Kidney glomerular epithelial cell (primary cell): ENCODE measurements around the gene KCNK6.

Experiments
- DNase-seq: peaks from one replicate; lab custom pipeline; 2025; lab: John Stamatoyannopoulos, UW

The KCNK6 gene

DNA sequence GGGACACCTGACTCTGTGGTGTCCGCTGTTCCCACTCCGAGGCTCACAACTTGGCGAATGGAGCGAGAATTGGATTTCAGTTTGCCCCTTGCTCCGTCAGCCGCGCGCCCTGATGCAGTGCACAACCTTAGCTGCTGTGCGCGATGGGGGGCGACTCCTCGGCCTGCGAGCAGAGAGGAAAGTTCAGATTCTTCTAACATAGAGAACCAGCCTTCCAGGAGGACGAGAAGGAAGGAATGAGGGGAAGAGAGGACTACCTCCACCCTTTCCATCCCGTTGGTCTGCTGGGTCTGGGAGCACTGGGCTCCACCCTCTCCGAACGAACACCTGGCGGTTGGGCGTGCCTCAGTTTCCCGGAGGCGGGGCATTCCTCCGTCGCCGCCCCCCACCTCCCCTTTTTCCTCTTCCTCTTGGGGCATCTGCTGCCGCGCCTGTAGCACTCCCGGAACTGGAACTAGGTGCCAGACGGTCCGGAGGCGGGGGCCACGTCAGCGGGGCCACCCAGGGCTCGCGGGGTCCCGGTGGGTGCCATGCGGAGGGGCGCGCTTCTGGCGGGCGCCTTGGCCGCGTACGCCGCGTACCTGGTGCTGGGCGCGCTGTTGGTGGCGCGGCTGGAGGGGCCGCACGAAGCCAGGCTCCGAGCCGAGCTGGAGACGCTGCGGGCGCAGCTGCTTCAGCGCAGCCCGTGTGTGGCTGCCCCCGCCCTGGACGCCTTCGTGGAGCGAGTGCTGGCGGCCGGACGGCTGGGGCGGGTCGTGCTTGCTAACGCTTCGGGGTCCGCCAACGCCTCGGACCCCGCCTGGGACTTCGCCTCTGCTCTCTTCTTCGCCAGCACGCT is at the start of gene KCNK6:
TSS of gene KCNK6 (plus strand) at position 425 of the 838 bp plus-strand sequence. CDS start at position 531, 106 bp downstream.
- peak; percentile 50 for DNase-seq

DNA sequence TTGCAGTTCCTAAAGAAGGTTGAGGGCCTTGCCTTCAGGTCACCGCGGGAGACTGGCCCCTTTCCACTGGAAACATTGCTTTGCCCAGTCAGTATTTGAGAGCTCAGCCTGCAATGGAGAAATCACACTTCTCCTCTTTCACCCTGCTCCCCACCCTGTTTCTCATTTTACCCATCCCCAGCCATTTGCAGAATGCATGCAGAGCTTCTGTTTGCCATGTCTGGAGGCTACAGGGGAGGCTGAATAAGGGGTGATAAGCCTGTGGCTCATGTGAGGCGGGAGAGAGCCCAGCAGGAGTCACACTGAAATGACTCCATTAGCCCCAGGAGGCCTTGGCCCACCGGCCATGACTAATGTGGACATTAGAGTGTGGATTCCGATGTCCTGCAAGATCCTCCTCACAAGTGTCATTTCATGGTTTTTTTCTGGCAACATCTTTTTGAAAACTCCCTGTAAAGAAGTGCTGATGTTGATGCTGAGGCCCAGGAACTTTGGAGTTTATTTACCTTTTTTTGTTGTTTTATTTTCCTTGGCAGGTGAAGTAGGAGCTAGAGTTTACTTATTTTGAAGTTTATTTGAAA is 49.0 kb upstream of the KCNK6 start:
- DNase-seq, result peak; percentile 10

DNA sequence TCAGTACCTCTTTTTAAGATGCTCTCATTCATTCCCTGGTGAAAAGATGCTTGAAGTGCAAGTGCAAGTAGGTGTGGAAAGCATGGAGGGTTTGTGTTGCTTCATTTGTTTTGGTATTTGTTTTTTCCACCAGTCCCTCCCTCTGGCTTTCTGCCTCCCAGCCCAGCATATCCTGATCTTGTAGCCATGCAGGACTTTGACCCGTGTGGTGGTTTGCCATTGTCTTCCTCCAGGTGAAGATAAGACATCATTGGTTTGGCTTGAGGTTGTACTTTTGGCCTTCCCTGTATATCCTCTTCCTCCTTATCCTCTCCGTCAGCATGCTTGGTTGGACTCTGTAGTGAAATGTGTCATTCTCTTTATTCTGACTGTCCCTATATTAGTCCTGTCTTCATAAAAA is 46.1 kb upstream of the KCNK6 start:
- no peak for DNase-seq

DNA sequence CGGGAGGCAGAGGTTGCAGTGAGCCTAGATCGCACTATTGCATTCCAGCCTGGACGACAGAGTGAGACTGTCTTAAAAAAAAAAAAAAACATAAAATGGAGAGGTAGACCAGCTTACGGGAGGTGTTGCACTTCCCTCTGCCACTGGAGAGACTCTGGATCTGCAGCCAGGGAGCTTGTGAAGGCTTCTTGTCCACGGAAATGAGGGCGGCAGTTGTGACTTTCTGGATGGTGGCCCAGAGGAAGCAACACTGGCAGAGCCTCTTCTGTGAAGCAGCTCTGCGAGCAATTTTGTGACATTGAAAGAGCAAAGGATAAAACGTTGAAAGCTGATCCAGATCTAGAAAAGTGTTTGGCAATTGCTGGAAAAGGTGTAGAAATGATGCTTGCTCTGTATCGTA is 44.9 kb upstream of the KCNK6 start:
- no peak for DNase-seq

DNA sequence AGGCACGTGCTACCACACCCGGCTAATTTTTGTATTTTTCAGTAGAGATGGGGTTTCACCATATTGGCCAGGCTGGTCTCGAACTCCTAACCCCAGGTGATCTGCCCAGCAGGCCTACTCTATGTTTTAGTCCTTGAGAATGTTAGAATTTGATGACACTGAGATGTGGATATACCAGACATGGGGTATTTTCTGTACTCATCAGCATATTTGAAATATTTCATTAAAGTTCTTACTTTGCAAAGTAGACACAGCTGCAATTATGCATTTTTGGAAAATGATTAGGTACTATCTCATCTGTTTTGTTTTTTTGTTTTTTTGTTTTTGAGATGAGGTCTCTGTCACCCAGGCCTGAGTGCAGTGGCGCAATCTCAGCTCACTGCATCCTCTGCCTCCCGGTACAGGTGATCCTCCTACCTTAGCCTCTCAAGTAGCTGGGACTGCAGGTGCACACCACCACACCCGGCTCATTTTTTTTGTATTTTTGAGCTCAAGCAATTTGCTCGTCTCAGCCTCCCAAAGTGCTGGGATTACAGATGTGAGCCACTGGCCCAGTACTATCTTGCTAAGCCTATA is 42.6 kb upstream of the KCNK6 start:
- no peak for DNase-seq

DNA sequence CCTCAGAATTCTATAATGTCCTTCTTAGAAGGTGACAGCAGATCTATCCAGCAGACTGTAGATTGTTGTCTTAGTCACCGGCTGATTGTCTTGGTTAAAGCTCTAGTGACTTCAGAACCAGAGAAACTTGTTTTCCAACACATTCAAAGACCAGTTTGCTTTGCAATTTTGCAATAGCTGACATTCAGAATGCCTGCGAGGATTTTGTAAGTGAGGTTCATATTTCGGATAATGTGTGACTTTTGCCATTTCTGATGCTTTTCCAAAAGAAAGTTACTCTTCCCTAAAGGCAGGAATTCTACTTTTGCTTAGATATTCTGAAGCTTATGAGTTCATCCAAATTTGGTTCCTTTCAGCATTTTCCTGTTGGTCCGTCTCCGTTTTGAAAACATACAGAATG is 42.1 kb upstream of the KCNK6 start:
- no peak for DNase-seq

DNA sequence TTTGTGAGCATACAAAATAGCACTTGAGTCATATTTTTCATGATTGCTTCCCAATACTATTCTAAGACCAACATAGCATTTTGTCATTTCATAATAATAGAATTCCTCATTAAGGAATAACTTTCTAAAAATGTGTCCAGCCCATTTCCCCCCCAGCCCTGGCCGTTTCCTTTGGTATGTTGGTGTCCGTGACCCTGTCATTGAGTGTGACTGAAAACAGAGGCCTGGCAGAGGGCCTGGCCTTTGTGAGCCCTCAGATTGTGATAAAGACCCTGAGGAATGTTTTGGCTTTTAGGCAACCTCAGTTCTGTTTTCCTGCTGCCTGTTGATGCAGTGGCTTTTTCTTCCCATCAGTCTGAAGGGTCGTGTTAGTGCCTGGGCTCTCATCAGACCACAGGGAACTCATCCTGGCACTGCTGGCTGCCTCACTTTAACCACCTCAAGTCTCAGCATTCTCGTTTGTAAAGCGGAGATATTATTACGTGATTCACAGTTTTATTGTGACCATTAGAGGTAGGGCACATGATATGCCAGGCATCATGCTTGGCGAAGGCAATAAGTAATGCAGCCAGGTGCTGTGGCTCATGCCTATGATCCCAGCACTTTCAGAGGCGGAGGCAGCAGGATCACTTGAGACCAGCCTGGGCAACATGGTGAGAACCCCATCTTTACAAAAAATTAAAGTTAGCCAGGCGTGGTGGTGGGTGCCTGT is 41.5 kb upstream of the KCNK6 start:
- DNase-seq, result peak; percentile 22

DNA sequence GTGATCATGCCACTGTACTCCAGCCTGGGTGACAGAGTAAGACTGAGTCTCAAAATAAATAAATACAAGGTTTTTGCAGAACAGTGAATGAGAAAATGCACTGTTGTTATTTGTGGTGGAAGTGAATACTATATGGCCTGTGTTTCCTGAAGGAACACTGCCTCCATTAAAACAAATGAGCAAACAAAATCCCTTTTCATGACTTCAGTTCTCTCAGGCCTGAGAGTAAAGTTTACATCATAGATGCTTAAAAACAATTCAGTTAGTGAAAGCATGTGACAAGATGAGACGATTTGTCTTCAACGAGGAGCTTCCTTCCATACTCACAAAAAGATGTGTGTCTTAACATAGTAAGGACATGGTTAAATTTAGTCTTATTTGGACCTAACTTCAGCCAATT is 40.9 kb upstream of the KCNK6 start:
- no peak for DNase-seq

DNA sequence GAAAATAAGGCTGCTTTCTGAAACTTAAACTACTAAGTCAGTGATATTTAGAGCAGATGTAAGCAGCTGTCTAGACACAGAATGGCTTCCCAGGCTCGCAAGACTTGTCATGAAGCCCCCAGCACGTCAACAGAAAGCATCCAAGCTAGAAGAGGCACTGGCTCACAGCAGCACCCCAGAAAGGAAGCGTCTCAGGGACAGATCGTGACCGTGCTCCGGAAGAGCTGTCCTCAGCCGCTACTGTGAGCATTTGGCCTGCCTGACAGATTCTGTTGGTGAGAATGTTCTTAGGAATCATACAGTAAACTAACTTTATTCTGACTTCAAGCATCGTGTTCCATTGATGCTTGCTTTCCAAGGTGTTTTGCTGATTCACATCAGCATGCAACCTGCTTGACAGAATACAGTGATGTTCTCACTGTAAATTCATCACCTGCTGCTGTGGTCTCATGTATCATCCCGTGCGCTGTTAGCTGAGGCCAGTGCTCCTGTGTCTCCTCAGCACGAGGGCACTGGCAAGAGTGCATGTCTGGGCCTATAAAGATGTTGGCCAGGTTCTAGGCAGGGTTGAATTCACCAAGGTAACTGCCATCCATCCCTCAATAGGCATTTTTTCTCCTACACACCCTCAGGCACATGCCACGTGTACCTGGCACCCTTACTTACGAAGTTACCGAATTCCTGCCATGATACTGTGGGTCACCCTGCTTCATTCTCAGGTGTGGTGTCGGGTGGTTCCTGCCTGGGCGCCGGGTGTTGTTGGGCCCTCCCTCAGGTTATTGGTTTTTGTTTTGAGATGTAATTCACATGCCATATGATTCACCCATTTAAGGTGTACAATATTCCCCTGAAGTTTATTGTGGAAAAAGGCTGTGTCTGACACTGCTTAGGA is 39.4 kb upstream of the KCNK6 start:
- no peak for DNase-seq

DNA sequence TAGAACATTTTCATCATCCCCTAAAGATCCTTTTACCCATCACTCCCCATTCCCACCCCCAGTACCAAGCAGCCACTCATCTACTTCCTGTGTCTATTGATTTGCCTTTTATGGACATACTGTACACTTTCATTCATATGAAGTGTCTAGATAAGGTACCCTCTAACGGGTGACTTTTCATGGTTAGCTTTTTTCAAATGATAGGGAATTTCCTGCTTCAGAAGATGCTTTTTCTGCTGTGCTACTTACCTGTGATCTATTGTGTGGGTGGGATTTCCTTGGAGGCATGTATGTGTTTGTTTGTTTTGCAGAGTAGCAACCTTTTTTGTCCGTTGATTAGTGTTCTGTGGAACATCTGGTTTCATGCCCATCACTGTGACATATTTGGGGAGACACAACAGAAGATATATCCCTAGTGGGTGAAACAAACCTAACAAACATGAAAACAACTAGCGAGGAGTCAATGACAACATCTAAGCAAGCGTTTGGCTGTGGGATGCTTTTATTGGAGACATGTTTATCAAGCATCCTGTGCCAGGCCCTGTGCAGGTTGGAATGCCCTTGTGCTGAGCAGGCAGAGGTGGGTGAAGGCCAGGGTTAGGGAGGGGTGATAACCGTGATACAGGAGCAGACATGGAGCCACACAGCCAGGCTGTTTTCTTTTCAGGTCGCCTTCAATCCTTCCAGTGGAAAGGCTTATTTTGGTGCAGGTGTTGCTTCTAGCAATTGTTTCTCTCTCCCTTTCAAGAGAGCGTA is 37.7 kb upstream of the KCNK6 start:
- no peak for DNase-seq

DNA sequence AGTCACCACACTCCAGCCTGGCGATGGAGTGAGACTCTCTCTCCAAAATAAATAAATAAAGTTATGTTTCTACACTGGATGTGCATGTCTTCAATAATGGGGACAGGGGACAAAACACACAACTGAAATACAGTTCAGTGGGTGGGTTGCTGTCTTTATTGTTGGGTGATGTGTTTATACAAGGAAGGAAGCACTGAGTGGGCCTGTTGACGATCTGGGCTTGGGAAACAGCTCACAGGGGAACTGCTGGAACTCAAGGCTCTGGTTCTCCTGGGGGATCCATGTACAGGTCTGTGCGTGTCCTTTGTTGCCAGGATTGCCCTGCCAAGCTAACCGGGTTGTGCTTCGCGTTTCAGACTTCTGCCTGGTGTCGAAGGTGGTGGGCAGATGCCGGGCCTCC is 36.4 kb upstream of the KCNK6 start:
- DNase-seq, result no peak

DNA sequence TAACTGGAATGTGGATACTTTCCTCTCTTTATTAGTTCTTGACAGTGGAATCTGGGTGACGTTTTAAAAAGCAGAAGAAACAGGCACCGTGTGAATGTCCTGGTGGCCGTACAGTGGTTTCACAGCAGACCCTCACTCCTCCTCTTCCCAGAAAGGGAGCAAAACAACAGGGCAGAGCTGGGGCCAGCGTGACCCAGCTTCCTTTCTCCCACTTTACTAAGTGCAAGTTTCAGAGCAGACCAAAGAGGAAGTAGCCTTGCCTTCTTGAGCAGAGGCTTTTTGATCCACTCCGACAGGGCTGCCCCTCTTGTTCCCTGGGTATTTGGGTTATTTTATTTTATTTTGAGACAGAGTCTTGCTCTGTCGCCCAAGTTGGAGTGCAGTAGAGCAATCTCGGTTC is 35.2 kb upstream of the KCNK6 start:
- no peak for DNase-seq

DNA sequence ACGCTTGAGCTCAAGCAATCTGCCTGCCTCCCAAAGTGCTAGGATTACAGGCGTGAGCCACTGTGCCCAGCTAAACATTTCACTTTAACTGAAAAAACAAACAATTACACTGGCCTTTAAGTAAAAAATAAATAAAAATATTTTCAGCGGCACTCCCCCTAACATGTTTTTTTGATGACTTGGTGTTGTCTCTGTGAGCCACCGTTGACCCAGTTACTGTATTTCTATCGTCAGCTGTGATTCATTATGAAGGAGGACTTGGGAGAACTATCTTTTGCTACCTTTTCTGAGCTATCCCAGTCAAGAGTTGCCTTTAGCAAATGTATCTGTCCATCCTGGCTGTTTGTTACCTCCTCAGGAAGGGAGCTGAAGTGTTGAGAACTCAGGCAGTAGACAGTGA is 34.1 kb upstream of the KCNK6 start:
- no peak for DNase-seq

DNA sequence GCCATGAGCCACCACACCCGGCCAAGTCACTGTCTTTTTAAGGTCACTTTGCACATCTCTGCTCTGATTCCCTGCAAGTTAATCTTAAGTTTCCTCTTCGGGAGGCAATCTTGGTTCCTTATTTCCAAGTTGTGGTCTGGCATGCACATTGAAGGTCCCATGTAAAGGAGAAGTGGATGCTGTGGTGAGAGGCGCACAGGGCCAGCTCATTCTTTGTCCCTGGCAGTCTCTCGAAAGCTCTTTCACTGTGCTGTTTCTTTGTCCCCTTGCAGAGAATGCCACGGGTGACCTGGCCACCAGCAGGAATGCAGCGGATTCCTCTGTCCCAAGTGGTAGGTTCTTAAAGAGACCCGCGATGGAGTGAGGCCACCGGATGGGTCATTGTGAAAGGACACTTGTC is 32.0 kb upstream of the KCNK6 start:
- no peak for DNase-seq

DNA sequence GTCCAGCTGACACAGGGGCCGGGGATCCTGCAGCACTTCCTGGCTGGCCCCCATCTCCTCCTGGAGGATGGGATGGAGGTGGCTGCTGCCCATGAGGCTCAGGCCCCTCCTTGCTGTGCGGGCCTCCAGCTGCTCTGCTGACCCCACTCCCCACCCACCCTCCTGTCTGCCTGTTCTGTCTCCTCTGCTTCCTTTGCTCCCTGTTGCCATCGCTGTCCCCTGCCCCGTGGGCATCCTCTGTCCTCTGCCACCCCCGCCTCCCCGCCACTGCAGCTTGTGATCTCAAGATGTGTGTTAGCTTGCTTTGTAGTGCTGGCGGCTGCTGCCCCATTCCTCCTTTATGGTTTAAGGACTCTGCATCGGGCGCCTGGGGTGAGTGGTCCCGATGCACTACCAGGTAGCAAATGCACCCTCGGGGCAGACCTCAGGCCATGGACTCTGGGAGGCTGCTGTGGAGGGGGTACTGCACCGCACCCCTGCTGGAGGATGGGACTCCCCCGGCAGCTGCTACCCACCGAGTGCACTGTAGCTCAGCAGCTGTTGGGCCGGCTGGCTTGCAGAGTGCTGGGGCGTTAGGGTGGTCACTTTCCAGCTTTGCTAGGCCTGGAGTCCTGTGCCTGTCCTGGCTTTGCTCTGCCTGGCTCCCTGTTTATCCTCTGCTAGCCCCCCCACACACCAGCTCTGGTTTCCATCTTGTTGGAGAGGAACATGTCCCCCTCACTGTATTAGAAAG is 31.4 kb upstream of the KCNK6 start:
- no peak for DNase-seq

DNA sequence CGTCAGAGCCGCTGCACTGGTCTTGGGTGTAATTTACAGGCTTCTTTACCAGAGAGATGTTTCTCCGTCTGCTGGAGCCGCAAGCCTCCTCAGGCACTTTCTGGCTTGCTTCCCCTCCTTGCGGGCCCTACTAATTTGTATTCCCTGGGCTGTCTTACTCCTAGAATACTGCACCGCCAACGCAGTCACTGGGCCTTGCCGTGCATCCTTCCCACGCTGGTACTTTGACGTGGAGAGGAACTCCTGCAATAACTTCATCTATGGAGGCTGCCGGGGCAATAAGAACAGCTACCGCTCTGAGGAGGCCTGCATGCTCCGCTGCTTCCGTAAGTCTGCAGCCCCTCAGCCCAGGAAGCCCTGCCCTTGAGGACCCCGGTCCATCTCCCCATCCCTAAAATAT is 29.7 kb upstream of the KCNK6 start:
- no peak for DNase-seq

DNA sequence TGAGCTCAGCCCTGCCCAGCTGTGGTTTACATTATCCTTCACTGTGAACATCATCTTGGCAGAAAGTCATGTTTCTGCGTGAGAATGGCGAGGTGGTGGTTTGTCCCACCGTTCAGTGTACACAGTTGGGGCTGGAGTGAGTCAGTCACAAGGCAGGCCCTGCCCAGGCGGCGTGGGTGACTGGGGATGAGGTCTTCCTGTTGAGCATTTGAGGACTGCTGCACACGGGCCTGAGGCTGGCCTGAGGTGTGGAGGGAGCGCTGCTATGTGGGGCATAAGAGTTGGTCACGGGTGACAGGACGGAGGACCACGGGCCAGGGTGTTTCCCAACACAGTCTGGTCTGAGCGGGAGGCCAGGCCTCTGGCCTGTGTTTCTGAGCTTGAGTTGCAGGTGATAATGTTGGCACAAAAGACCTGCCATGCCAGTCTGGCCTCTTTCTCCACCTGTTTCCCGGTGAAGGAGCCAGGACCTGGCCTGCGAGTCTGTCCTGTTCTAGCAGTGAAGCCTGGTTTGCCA is 29.0 kb upstream of the KCNK6 start:
- DNase-seq, result peak; percentile 81

DNA sequence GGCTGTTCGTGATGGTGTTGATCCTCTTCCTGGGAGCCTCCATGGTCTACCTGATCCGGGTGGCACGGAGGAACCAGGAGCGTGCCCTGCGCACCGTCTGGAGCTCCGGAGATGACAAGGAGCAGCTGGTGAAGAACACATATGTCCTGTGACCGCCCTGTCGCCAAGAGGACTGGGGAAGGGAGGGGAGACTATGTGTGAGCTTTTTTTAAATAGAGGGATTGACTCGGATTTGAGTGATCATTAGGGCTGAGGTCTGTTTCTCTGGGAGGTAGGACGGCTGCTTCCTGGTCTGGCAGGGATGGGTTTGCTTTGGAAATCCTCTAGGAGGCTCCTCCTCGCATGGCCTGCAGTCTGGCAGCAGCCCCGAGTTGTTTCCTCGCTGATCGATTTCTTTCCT is 27.8 kb upstream of the KCNK6 start:
- no peak for DNase-seq

DNA sequence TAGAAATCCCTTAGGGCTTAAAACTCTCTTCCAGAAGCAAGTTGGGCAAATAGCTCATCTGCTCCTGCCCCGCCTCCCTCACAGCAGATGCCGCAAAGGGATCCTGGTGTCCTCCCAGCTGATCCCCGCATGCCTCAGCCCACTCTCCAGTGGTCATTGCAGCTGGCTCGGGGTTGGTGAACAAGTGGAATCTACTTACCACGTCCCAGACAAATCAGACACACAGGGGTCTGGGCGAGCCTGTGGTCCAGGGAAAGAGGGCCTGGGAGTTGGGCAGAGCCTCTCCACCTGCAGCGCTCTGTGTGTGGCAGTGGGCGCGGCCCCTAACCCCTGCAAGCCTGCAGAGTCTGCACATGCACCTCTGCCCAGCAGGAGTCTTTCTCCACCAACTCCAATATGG is 26.4 kb upstream of the KCNK6 start:
- no peak for DNase-seq

DNA sequence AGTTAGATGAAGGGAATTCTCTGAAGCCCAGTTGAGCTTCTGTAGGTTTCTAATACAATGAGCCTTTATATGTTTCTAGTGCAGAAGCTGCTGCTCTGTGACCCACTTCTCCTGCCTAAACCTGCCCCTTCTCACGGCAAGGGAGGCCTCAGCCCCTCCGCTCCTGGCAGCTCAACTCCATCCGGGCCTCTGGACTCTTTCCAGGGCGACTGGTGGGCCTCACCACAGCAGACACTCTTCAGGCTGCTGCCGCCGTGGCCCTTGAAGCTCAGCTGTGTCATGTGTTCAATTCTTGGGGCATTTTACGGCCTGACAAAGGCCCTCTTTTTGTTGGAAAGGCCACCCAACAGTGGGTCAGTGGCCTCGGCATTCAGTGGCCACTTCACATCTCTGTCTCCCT is 25.6 kb upstream of the KCNK6 start:
- no peak for DNase-seq
